ENCODE results near the gene CDC34.
"Not testable (repeated sequence)": the region's sequence is repeated elsewhere in the genome, so short reads cannot be mapped to it uniquely, and the experiment has no call there.

The CDC34 gene

GRCh38 chr19:584240-585001, 52.9 kb downstream of the CDC34 start:
- Histone ChIP-seq H3K27ac (replicated peaks) (no peak overlapping the region), H3K4me3 (replicated peaks; ENCODE audit: insufficient read depth, low read length) (no peak overlapping the region), H3K27me3 (ENCODE audit: insufficient read depth, poor library complexity, severe bottlenecking) (peaks cover 14% of the 10 kb centered on the region)
- DNase-seq (ENCODE audit: low read depth in 1 of 2, low spot score in 1 of 2): peak in 1 of 2 experiments; percentile 47
- no peak for TF ChIP-seq SPI1 (IDR thresholded peaks at IDR 0.05; ENCODE audit: borderline replicate concordance, low read depth)
- TF ChIP-seq REST (IDR thresholded peaks at IDR 0.05; ENCODE audit: insufficient replicate concordance, low read depth): no peak
- peak; percentile 78 for TF ChIP-seq CTCF (IDR thresholded peaks at IDR 0.05; ENCODE audit: insufficient read depth, low read length)
- TF ChIP-seq POLR2AphosphoS5 (IDR thresholded peaks at IDR 0.05; ENCODE audit: low read depth): peak; percentile 87
- TF ChIP-seq GABPA (IDR thresholded peaks at IDR 0.05; ENCODE audit: low read depth): no peak

- H3K4me3 ChIP-seq (replicated peaks; ENCODE audit: insufficient read depth, low read length): not testable (repeated sequence)
Measured at GRCh38 chr19:585146-585545, 53.6 kb downstream of the CDC34 start.

GRCh38 chr19:585551-586110, 54.1 kb downstream of the CDC34 start:
- Histone ChIP-seq H3K27ac (replicated peaks) (no peak overlapping the region), H3K4me3 (replicated peaks; ENCODE audit: insufficient read depth, low read length) (no peak overlapping the region), H3K27me3 (ENCODE audit: insufficient read depth, poor library complexity, severe bottlenecking) (peaks cover 14% of the 10 kb centered on the region)
- DNase-seq (ENCODE audit: low read depth in 1 of 2, low spot score in 1 of 2): no peak
- TF ChIP-seq POLR2AphosphoS5 (IDR thresholded peaks at IDR 0.05; ENCODE audit: low read depth): no peak
- no peak for TF ChIP-seq REST (IDR thresholded peaks at IDR 0.05; ENCODE audit: insufficient replicate concordance, low read depth)
- TF ChIP-seq SPI1 (IDR thresholded peaks at IDR 0.05; ENCODE audit: borderline replicate concordance, low read depth): no peak
- TF ChIP-seq GABPA (IDR thresholded peaks at IDR 0.05; ENCODE audit: low read depth): no peak
- TF ChIP-seq CTCF (IDR thresholded peaks at IDR 0.05; ENCODE audit: insufficient read depth, low read length): no peak

More at GRCh38 chr19:585146-585545, 53.6 kb downstream of the CDC34 start:
- H3K27ac ChIP-seq (replicated peaks); DNase-seq (ENCODE audit: low read depth in 1 of 2, low spot score in 1 of 2): not testable (repeated sequence)
- peaks cover 14% of the 10 kb centered on the region for H3K27me3 ChIP-seq (ENCODE audit: insufficient read depth, poor library complexity, severe bottlenecking)

GRCh38 chr19:588093-588740, 56.7 kb downstream of the CDC34 start:
- DNase-seq (ENCODE audit: low read depth in 1 of 2, low spot score in 1 of 2): peak in 1 of 2 experiments; percentile 83
- Histone ChIP-seq H3K27me3 (ENCODE audit: insufficient read depth, poor library complexity, severe bottlenecking) (peaks cover 26% of the 10 kb centered on the region), H3K4me3 (replicated peaks; ENCODE audit: insufficient read depth, low read length) (no peak overlapping the region), H3K27ac (replicated peaks) (no peak overlapping the region)
- no peak for TF ChIP-seq POLR2AphosphoS5 (IDR thresholded peaks at IDR 0.05; ENCODE audit: low read depth)
- peak; percentile 55 for TF ChIP-seq CTCF (IDR thresholded peaks at IDR 0.05; ENCODE audit: insufficient read depth, low read length)
